ENCODE results near the gene TMEM161A.
A peak's percentile ranks its signal among the peaks of the same experiment; 100 is the strongest.
"Not testable (repeated sequence)": the region's sequence is repeated elsewhere in the genome, so short reads cannot be mapped to it uniquely, and the experiment has no call there.

TMEM161A gene

GRCh38 chr19:19154768-19155494 is 16.7 kb upstream of the TMEM161A start:
- no peak for DNase-seq

DNA sequence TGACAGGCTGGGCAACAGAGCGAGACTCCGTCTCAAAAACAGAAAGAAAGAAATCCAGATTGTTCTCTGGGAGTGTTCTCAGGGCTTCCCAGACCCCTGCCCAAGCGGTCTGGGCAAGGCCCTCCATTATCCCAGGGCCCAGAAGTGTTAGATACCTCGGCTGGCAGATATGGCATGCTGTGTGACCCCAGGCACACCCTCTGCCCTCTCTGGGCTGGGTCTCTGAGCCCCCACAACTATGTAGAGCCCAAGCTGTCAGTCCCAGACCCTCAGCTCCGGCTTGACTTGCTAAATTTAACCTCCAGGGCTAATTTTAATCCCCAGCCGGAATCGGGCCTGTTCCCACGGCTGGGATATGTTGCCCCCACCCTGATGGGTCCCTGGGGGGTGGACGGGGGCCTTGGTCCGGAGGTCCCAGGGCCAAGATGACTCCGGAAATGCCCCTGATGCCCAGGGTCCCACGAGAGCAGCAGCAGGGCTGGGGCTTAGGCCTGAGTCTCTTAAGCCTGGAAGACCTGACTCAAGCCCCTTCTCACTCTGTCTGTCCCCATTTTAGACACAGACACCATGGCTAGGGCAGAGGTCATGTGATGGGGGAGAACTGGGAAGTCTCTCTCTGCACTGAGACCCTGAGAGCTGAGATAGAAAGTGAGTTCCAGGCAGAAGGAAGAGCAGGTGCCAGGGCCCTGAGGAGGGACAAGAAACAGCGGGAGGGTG is 14.5 kb upstream of the TMEM161A start:
- no peak for DNase-seq

DNA sequence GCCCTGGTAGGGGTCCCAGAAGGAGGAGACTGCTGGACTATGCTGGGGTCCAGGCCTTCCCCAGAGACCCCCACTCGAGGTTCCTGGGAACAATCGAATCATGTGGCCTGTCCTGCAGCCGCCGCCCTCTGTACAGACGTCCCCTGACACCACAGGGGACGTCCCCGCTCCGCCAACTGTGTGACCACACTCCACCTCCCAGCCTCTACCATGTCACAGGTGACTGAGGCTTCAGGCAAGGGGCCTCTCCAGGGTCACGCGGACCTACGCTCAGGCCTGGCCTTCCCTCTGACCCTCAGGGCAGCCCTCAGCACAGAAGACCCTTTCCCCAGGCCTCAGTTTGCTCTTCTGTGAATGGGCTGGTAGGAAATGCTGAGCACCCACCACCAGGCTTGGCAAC is 13.1 kb upstream of the TMEM161A start:
- no peak for DNase-seq

- no peak for DNase-seq
Measured at GRCh38 chr19:19149435-19149834, 11.2 kb upstream of the TMEM161A start.

DNA sequence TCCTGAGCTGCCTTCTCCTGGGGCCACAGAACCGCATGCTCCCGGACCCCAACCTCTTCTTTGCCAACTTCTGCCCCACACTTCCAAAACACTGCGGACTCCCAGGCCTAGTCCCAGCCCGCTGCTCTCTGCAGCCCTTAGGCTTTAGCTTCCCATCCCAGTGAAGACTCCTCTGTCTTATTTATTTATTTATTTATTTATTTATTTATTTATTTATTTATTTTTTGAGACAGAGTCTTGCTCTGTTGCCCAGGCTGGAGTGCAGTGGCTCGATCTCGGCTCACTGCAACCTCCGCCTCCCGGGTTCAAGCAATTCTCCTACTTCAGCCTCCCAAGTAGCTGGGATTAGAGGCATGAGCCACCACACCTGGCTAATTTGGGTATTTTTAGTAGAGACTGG is 10.2 kb upstream of the TMEM161A start:
- not testable (repeated sequence) for DNase-seq

- DNase-seq = no peak
Measured at GRCh38 chr19:19147344-19147743, 9.1 kb upstream of the TMEM161A start.

DNA sequence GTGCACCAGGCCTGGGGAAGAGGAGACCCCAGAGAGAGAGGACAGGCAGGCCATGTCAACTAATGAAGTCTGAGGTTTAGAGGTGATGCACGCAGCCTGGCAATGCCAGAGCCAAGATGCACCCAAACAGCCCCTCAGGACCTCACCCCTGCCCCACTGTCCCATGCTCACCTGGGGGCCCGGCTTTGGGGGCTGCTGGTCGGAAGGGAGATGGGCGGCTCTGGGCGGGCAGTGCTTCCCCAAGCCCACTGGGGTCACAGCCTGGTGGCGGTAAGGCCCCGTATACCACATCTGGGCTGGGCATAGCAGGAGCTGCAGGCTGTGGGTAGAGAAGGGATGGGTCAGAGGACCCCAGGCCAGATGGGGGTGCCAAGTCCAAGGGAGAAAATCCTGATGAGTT is 8.6 kb upstream of the TMEM161A start:
- no peak for DNase-seq

- peak; percentile 55 for DNase-seq
Measured at GRCh38 chr19:19145684-19146608, 7.7 kb upstream of the TMEM161A start.

DNA sequence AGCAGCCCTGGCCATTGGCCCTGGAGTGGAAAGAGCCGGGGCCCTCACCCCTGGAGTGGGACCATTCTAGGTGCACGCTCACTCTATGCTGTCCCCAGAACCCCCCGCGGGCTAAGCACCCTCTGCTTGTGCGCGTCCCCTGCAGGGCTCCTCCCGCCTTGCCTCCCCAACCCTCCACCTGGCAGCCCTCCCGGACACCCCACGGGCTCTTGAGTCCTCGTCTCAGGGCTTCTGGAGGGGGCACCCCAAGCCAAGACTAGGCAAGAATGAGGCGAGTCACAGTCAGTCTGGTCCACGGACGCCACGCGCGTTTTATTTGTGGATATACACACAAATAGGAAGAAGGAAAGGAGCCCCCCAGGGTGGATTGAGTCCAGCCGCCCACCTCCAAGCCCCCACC is 7.0 kb upstream of the TMEM161A start:
- no peak for DNase-seq

DNA sequence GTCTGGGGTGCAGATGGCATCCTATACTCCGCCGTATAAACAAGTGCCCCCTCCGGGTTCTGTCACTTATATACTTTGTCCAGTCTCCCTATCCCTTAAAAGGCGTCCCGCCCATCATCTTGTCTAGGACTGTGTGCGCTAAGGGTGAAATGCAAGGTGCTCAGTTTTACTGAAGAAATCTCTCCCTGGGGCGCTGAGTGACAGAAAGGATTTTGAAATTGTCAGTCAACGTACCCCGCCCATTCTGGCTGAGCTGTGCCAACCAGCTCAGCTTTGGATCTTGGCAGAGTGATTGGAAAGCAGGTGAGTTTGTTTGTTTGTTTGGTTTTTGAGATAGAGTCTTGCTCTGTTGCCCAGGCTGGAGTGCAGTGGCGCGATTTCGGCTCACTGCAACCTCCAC is 4.1 kb upstream of the TMEM161A start:
- DNase-seq = no peak

DNA sequence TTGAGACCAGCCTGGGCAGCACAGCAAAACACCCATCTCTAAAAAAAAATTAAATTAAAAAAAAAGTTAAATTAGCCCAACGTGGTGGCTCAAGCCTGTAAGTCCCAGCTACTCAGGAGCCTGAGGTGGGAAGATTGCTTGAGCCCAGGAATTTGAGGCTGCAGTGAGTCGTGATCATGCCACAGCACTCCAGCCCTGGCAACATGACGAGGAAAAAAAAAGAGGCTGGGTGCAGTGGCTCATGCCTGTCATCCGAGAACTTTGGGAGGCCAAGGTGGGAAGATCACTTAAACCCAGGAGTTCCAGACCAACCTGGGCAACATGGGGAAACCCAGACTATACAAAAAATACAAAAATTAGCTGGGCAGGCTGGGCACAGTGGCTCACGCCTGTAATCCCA is 2.2 kb upstream of the TMEM161A start:
- no peak for DNase-seq

DNA sequence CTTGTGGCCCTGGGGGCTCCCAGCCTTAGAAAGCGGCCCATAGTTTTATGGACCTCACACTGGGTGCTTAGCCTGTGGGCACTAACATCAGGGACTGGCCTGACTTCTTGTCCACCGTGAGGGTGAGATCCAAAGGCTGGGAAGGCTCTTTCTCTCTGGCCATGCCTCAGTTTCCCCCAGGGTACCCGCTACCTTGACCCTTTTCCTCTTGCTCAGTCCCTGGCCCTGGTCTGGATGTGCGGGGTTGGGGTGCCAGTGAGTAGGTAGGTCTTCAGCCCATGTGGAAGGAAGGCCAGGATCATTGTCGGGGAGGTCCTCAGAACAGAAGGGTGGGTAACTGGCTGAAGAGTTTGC is 1.6 kb upstream of the TMEM161A start:
- DNase-seq = no peak

- DNase-seq = no peak
Measured at GRCh38 chr19:19137556-19138108, 646 bp downstream of the TMEM161A start.

- DNase-seq = not testable (repeated sequence)
Measured at GRCh38 chr19:19135713-19136112, 2.6 kb downstream of the TMEM161A start.

GRCh38 chr19:19134687-19135158 is 3.6 kb downstream of the TMEM161A start:
- no peak for DNase-seq

DNA sequence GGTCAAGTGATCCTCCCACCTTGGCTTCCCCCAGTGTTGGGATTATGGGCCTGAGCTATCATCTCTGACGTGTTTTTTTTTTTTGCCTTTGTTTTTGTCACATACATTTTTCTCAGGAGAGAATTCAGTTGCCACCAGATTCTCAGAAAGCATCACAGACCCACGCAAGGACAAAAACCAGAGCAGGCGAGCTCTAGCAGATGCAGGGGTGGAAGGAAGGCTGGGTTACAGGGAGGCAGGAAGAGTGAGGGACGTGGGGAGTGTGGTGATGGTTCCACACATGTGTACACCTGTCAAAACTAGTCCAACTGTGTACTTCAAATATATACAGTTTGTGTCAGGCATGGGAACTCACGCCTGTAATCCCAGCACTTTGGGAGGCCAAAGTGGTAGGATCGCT is 4.3 kb downstream of the TMEM161A start:
- DNase-seq = no peak

DNA sequence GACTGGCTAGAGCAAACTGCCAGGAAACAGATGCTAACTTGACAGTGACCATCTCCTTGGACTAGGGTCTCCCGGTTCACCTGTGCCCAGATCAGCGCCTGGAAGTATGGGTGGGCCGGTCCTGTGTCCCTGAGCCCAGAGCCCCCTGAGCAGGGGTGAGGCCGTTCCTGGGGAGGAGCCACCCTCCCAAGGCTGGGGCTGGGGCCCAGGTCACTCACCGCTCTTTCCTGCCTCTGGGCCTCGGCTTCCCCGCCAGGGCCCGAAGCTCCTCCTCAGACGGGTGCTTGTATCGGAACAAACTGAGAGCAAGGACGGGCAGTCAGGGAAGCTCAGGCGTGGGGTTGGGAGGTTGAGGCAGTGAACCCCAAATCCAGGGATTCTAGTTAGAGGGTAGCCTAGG is 5.4 kb downstream of the TMEM161A start:
- no peak for DNase-seq

DNA sequence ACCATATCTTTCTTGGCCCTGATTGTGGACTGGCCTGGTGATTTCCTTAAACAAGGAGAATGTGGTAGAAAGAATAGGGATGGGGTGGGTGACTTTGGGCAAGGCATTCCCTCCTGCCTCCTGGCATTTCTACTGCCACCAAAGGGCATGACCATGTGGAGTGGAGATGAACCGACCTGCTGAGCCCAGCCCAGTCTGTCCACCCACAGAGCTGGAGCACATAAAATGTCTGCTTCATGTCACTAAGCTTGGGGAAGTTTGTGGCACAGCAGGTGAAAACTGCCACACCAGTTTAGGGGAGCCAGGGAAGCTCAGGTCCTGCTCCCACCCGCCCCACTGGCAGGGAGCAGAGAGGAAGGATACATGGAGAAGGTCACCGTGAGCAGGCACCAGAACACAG is 6.3 kb downstream of the TMEM161A start:
- no peak for DNase-seq

DNA sequence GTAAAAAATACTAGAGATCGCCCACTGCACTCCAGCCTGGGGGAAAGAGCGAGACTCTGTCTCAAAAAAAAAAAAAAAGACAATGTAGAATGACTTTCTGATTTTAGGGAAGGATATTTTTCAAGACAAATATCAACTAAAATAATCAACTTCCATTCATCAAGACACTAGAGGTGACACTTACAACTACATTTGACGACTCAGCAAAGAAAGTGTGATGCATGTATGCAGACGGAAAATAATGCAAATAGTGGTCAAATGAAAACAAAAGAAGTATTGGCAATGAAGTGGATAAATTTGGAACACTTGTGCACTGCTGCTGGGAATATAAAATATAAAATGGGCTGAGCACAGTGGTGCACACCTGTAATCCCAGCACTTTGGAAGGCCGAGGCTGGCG is 12.2 kb downstream of the TMEM161A start:
- no peak for DNase-seq

GRCh38 chr19:19123386-19123785 is 14.9 kb downstream of the TMEM161A start:
- no peak for DNase-seq

- no peak for DNase-seq
Measured at GRCh38 chr19:19122902-19123301, 15.4 kb downstream of the TMEM161A start.

GRCh38 chr19:19121371-19121770 is 16.9 kb downstream of the TMEM161A start:
- no peak for DNase-seq
